GM12878 (cell line): ENCODE measurements around the gene SRSF8. TPM values are rescaled to one million over a fixed set of nuclear protein-coding genes. Genes with fewer than 3 reads are reported as not detected.
A peak's percentile ranks its signal among the peaks of the same experiment; 100 is the strongest.

Experiments used
- BHLHE40 ChIP-seq, 2 experiments: fragments of 450-650 bp in 1 of 2; IDR thresholded peaks; 2 replicates each; pipeline ENCODE4 v1.6.1; 2011 to 2017; ENCODE audit warnings: low read depth in 2 of 2, borderline replicate concordance in 1 of 2, improper control_type of control experiment in 1 of 2, low read length in 1 of 2, mild to moderate bottlenecking in 1 of 2
- CREM ChIP-seq: IDR thresholded peaks from 2 replicates; pipeline ENCODE4 v1.6.1; 2014; ENCODE audit warnings: antibody characterized with exemption, low read depth
- DPF2 ChIP-seq: fragments of 450-650 bp; IDR thresholded peaks from 2 replicates; pipeline ENCODE4 v1.6.1; 2017; ENCODE audit warnings: mild to moderate bottlenecking
- ESRRA ChIP-seq: IDR thresholded peaks from 2 replicates; pipeline ENCODE4 v1.6.1; 2012; ENCODE audit warnings: mild to moderate bottlenecking, low read length, improper control_type of control experiment
- FOS ChIP-seq: IDR thresholded peaks from 3 replicates; pipeline ENCODE4 v1.6.1; 2011; ENCODE audit warnings: borderline replicate concordance; ENCODE audit not compliant: insufficient read length; ENCODE audit errors: extremely low read depth
- JUNB ChIP-seq: IDR thresholded peaks from 2 replicates; pipeline ENCODE4 v1.6.1; 2016; ENCODE audit warnings: antibody characterized with exemption, mild to moderate bottlenecking
- KDM1A ChIP-seq: fragments of 200-600 bp; sonication (generic); IDR thresholded peaks from 2 replicates; pipeline ENCODE4 v1.6.1; 2016; ENCODE audit warnings: borderline replicate concordance
- KLF5 ChIP-seq: fragments of 450-650 bp; IDR thresholded peaks from 2 replicates; pipeline ENCODE4 v1.6.1; 2014; ENCODE audit warnings: mild to moderate bottlenecking; ENCODE audit not compliant: partially characterized antibody
- MAX ChIP-seq: IDR thresholded peaks from 2 replicates; pipeline ENCODE4 v1.6.1; 2012; ENCODE audit warnings: low read depth, low read length, improper control_type of control experiment
- NBN ChIP-seq: fragments of 450-650 bp; IDR thresholded peaks from 2 replicates; pipeline ENCODE4 v1.6.1; 2016
- NFYB ChIP-seq: IDR thresholded peaks from 2 replicates; pipeline ENCODE4 v1.6.1; 2011; ENCODE audit warnings: low read depth, mild to moderate bottlenecking, low read length, improper control_type of control experiment, moderate library complexity; ENCODE audit not compliant: insufficient read depth
- NR2F1 ChIP-seq: fragments of 450-650 bp; conservative IDR thresholded peaks from 2 replicates; pipeline ENCODE4 v1.6.1; 2017; ENCODE audit warnings: mild to moderate bottlenecking
- NRF1 ChIP-seq: conservative IDR thresholded peaks from 2 replicates; pipeline ENCODE4 v1.6.1; 2011; ENCODE audit warnings: mild to moderate bottlenecking, low read depth, low read length, improper control_type of control experiment
- POLR2AphosphoS2 ChIP-seq: IDR thresholded peaks from 2 replicates; pipeline ENCODE4 v1.6.1; 2011; ENCODE audit warnings: low read depth, mild to moderate bottlenecking, low read length, improper control_type of control experiment, moderate library complexity
- RELB ChIP-seq: fragments of 450-650 bp; IDR thresholded peaks from 2 replicates; pipeline ENCODE4 v1.6.1; 2017; ENCODE audit warnings: low read depth, mild to moderate bottlenecking, moderate library complexity
- RUNX3 ChIP-seq: IDR thresholded peaks from 2 replicates; pipeline ENCODE4 v1.6.1; 2012; ENCODE audit warnings: low read length, inconsistent platforms
- SIX5 ChIP-seq: IDR thresholded peaks from 2 replicates; pipeline ENCODE4 v1.6.1; 2011; ENCODE audit warnings: mild to moderate bottlenecking, low read depth, low read length, moderate library complexity; ENCODE audit not compliant: severe bottlenecking
- SREBF1 ChIP-seq: IDR thresholded peaks from 2 replicates; pipeline ENCODE4 v1.6.1; 2012; ENCODE audit warnings: mild to moderate bottlenecking, low read length
- SRF ChIP-seq, 2 experiments: IDR thresholded peaks; 2 replicates each; pipeline ENCODE4 v1.6.1; 2011; ENCODE audit warnings: low read depth in 2 of 2, low read length in 2 of 2, mild to moderate bottlenecking in 1 of 2, moderate library complexity in 1 of 2
- TAF1 ChIP-seq: IDR thresholded peaks from 2 replicates; pipeline ENCODE4 v1.6.1; 2011; ENCODE audit warnings: mild to moderate bottlenecking, low read depth, low read length, borderline replicate concordance
- YY1 ChIP-seq: IDR thresholded peaks from 2 replicates; pipeline ENCODE4 v1.6.1; 2011; ENCODE audit warnings: low read depth, mild to moderate bottlenecking, low read length
- ZBED1 ChIP-seq: IDR thresholded peaks from 2 replicates; pipeline ENCODE4 v1.6.1; 2016; ENCODE audit warnings: borderline replicate concordance
- ZBTB4 ChIP-seq: fragments of 450-650 bp; formaldehyde crosslinking; IDR thresholded peaks from 2 replicates; pipeline ENCODE4 v1.4.0; 2022; ENCODE audit warnings: mild to moderate bottlenecking, moderate library complexity
- ZNF217 ChIP-seq: fragments of 450-650 bp; IDR thresholded peaks from 2 replicates; pipeline ENCODE4 v1.6.1; 2017; ENCODE audit warnings: antibody characterized with exemption, mild to moderate bottlenecking
- ZNF24 ChIP-seq: fragments of 450-650 bp; IDR thresholded peaks from 2 replicates; pipeline ENCODE4 v1.6.1; 2017; ENCODE audit warnings: antibody characterized with exemption, mild to moderate bottlenecking
- ZNF384 ChIP-seq: IDR thresholded peaks from 2 replicates; pipeline ENCODE4 v1.6.1; 2012; ENCODE audit warnings: low read depth, mild to moderate bottlenecking, low read length, improper control_type of control experiment, borderline replicate concordance
- polyA plus RNA-seq, 11 experiments: library from polyadenylated mRNA; depleted of rRNA in 4 of 11; unstranded in 6 of 11; stranded (reverse) in 5 of 11; fragments of >200 nt; fragmentation: Nextera tagmentation in 4 of 11; fragmentation: Illumina TruSeq in 1 of 11; extraction: Ambion mirVana in 4 of 11; extraction: Trizol in 1 of 11; gene quantifications; 1 replicate in 1 of 11; 2 replicates in 10 of 11; pipeline versions ENCODE4 v1.2.1 to v1.2.3, GENCODE V29; 2011 to 2016; ENCODE audit warnings: inconsistent platforms in 2 of 11, missing spikeins in 2 of 11, low read depth in 1 of 11
- total RNA-seq, 4 experiments: library from RNA; depleted of rRNA in 3 of 4; stranded (reverse); fragments of >200 nt in 3 of 4; fragmentation: Illumina TruSeq in 1 of 4; extraction: Trizol in 1 of 4; gene quantifications; 2 replicates each; pipeline versions ENCODE4 v1.2.1 to v1.2.3, GENCODE V29; 2013 to 2021
- TF ChIP-seq, protein P1 (sequence below): fragments of 450-650 bp; IDR thresholded peaks from 2 replicates; pipeline ENCODE4 v1.6.1; 2017; ENCODE audit warnings: mild to moderate bottlenecking

Gene SRSF8
- total and polyA plus RNA-seq, 10 of the 15 experiments (the other 5 are each of a cell fraction or from before 2014, with no cell fraction given) = 14.2 to 43.1 (median 27.1) TPM

DNA sequence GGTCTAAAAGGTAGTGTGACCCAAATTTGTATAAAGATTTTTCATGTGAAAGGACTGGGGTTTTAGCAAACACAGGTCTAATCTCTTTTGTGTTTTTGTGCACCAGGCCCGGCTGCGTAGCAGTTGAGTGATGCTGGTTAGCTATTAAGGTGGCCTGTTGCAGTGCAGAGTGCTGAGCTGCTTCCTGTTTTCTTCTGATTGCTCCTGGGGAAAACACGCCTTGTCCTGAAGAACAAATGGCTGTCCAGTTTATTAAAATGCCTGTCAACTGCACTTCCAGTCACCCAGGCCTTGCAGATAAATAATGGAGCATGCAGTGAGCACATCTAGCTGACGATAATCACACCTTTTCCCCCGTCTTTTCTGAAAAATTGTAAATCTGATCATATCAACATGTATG, 1.8 kb downstream of the SRSF8 start (continued):
- TF ChIP-seq ZNF24 = peak; percentile 60; the same call in 1 of the 2 replicates
- TF ChIP-seq RUNX3 = peak; percentile 59
- 0 out of 4 replicates have a peak, but pooled peaks of 1 of the 2 experiments have one; percentile 13 for TF ChIP-seq BHLHE40 (IDR thresholded peaks at IDR 0.05; ENCODE audit: borderline replicate concordance in 1 of 2, low read depth in 2 of 2, low read length in 1 of 2)
- no peak for TF ChIP-seq ESRRA
- 0 out of 2 replicates have a peak, but pooled peaks have one; percentile 3 for TF ChIP-seq ZNF217
- peak; percentile 22 for TF ChIP-seq SIX5
- TF ChIP-seq ZBTB4 = no peak
- no peak for TF ChIP-seq KDM1A
- peak; percentile 34; the same call in 1 of the 2 replicates for TF ChIP-seq MAX
- TF ChIP-seq TAF1 = peak; percentile 82
- TF ChIP-seq NRF1 = no peak
- TF ChIP-seq NR2F1 = 0 out of 2 replicates have a peak, but pooled peaks have one; percentile 18
- TF ChIP-seq NBN = 0 out of 2 replicates have a peak, but pooled peaks have one; percentile 29
- 0 out of 2 replicates have a peak, but pooled peaks have one; percentile 52 for TF ChIP-seq ZBED1
- TF ChIP-seq ZNF384 = no peak
- TF ChIP-seq DPF2 = no peak
- peak; percentile 68; the same call in 1 of the 2 replicates for TF ChIP-seq POLR2AphosphoS2
- TF ChIP-seq RELB = peak; percentile 84
- TF ChIP-seq NFYB = peak; percentile 96
- TF ChIP-seq YY1 = peak; percentile 78
- TF ChIP-seq SRF (IDR thresholded peaks at IDR 0.05; ENCODE audit: low read depth in 2 of 2, low read length in 2 of 2) = peak in 1 of 2 experiments; percentile 88; a peak in 2 of 4 replicates
- TF ChIP-seq, protein P1, sequence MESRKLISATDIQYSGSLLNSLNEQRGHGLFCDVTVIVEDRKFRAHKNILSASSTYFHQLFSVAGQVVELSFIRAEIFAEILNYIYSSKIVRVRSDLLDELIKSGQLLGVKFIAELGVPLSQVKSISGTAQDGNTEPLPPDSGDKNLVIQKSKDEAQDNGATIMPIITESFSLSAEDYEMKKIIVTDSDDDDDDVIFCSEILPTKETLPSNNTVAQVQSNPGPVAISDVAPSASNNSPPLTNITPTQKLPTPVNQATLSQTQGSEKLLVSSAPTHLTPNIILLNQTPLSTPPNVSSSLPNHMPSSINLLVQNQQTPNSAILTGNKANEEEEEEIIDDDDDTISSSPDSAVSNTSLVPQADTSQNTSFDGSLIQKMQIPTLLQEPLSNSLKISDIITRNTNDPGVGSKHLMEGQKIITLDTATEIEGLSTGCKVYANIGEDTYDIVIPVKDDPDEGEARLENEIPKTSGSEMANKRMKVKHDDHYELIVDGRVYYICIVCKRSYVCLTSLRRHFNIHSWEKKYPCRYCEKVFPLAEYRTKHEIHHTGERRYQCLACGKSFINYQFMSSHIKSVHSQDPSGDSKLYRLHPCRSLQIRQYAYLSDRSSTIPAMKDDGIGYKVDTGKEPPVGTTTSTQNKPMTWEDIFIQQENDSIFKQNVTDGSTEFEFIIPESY = no peak
- peak; percentile 17 for TF ChIP-seq FOS
- peak; percentile 44; the same call in 1 of the 2 replicates for TF ChIP-seq CREM
- TF ChIP-seq KLF5 = peak; percentile 63
- TF ChIP-seq SREBF1 = no peak
- TF ChIP-seq JUNB = no peak
